NCI-H510A treated with DMSO at 0.1 percent for 48 hours (cell line): ENCODE results near the gene TRPC4.

Experiments
- DNase-seq: peaks from one replicate; lab custom pipeline; 2025; lab: John Stamatoyannopoulos, UW

Gene TRPC4

DNA sequence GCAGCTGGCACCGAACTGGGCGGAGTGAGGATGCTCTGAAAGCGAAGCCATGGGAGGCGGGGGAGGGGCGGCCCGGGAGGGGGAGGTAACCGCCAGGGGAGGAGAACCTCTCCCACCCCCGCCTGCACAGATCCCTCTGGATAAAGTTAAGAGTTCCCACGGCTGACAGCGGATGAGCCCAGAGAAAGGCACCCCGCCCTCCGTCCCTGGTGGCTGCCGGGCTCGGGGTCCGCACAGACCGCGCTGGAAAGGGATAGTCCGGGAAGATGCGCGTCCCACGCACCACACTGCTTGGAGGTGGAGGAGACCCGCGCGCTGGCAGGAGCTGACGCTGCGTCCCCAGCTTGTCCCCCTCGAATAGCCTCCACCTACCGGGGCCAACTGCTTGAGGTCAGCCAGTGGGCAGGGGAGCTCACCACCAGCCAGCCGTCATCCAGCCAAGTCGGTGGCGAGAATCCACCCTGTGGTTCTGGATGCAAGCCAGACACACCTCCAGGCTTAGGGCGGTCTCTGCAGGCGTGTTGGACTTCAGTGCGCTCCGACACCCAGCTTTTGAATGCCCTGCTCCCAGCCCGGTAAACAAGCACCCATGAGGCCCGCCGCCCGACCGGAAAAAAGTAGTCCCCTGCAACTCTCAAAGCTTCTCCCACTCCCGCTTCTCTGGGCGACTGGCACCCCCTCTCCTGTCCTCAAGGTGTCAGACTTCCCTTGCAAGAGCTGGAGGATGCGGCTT lies at the start of gene TRPC4:
TRPC4 (minus strand) TSS at position 17 of the 733 bp plus-strand sequence. CDS start 86,439 bp downstream, outside the sequence.
- DNase-seq: no peak

DNA sequence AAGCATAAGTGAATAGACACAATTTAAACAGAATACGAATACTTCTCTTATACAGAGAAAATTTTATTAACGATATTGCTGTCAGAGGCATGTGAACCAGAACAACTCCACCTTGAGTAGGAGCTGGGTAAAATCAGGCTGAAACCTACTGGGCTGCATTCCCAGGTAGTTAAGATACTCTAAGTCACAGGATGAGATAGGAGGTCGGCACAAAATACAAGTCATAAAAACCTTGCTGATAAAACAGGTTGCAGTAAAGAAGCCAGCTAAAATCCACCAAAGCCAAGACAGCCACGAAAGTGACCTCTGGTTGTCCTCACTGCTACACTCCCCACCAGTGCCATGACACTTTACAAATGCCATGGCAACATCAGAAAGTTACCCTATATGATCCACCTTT lies 49.2 kb upstream of the TRPC4 start:
- DNase-seq: no peak

GRCh38 chr13:37918116-37918714 lies 48.6 kb upstream of the TRPC4 start:
- DNase-seq: no peak

DNA sequence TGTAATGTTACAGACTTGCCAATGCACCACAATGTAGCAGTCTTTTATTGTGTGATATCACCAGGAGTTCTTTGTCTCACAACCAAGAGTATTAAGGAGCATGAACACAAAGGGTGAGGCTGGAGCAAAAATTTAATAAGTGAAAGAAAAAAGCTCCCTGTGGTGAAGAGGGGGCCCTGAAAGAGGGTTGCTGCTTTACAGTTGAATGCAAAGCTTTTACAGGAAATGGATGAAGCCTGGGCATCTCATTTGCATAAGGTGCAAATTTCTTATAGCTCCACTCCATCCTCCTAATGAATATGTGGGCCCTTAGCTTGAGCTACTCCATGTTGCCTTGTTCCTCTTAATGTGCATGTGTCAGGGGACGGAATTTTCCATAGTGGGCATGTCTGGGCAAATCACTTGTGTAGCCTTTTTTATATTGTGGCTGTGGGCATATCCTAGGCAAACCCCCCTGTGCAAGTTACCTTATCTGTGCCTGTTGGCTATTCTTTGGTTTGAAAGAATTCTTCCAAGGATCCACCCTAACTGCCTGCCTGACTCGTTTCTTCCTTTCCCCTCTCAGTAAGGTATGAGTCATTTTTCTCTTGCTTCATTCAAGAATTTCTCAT lies 45.3 kb upstream of the TRPC4 start:
- DNase-seq: no peak

- DNase-seq: no peak
These were observed 41.2 kb upstream of the TRPC4 start for GRCh38 chr13:37910790-37911189.

- no peak for DNase-seq
These were observed 37.3 kb upstream of the TRPC4 start for GRCh38 chr13:37906880-37907279.

- no peak for DNase-seq
These were observed 36.2 kb upstream of the TRPC4 start for GRCh38 chr13:37905736-37906135.

DNA sequence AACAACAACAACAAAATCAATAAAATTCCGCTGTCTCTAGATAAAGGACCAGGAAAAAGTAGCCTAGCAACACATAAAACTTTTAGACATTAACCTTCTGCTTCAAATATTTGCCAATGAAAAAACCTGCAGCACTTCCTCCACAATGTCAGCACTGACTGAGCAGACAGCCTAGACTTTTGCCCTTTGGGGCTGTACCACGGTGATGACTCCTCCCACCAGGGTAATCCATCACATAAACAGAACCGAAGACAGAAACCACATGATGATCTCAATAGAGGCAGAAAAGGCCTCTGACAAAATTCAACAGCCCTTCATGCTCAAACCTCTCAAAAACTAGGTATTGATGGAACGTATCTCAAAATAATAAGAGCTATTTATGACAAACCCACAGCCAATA lies 30.2 kb upstream of the TRPC4 start:
- no peak for DNase-seq

- no peak for DNase-seq
These were observed 23.7 kb upstream of the TRPC4 start for GRCh38 chr13:37893321-37893720.

DNA sequence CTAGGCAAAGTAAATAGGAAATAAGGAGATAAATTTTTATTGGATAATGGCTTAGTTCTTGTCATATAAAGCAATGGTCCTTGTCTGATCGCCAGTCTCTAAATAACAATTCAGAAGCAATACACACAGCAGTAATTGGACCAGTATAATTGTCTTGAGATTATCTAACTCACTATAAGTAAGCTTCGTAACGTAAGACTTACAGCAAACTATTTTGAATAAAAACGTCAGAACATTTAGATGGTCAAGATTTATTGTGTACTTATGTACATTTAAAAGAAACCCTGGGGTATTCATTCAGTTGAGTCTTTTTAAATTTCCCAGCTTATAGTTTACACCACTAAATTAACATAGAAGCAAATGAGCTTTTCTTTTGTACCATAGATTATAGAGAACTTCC lies 20.2 kb upstream of the TRPC4 start:
- DNase-seq: no peak

DNA sequence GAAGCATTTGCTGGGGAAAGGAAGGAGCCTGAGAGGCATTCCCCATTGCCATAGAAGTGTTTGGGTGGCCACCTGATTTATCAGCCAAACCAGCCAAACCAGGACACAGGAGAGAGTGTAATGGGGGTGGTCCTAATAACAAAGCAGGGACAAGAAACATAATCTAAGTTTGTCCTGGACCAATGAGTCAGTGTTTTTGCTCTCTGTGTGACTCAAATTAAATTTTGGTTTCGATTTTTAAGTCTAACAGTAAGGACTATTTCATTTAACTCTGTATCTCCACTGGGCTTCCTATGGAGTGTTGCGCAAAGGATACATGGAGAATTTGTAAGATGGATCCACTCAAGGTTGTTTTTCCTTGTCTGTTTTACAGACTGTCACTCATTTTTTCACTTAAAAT lies 19.5 kb upstream of the TRPC4 start:
- DNase-seq: no peak

- no peak for DNase-seq
These were observed 17.3 kb upstream of the TRPC4 start for GRCh38 chr13:37886879-37887278.

GRCh38 chr13:37884674-37885073 lies 15.1 kb upstream of the TRPC4 start:
- no peak for DNase-seq

DNA sequence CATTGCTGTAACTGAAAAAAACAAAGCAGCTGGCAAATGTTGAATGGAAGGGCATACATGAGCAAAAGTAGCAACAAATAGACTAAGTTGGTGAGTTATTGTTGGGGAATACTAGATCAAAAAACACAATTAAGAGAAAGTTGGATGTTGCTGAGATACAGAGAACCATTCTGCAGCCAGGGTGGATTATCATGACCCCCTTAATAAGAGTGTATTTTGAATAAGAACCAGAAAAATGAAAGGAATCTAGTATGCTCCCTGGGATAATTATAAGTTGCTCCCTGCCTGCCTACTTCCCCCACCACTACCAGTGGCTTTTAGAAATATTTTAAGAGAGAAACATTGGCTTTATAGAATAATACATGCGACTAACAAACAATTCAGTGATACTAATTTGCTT lies 14.5 kb upstream of the TRPC4 start:
- no peak for DNase-seq

DNA sequence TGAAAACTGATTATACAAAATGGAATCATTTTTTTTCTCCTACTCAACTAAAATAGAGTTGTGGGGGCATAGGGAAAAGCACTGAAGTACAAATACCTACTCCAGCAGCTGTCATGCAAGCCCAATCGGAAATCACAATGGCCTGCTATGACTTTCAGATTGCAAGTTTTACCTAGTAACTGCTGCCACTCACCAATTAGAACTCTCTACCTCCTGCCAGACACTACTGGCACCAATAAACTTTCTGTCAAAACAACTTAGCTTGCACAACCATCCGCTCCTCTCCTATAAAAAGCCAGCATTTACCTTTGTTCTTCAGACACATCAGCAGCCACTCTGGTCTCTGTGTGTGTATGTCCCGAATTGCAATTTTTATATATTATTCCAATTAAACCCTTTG lies 9.3 kb upstream of the TRPC4 start:
- no peak for DNase-seq

DNA sequence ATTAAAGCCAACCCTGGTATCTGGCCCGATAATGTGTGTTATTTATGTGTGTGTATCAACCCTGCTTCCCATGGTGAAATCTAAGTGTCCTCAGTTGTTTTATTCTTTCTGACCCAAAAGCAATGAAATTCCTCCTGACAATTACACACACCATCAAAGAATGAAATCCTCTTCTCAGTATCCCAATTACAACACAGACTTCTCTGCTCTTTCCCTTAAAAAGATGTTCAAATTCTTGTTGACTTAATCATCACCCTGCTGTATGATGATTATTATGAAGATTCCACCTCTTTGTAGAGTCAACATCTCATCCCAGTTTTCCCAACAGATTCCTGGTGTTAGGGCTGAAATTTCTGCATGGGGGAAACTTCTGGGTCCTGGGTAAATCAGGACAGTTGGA lies 8.9 kb upstream of the TRPC4 start:
- DNase-seq: no peak

- no peak for DNase-seq
These were observed 1.5 kb upstream of the TRPC4 start for GRCh38 chr13:37870895-37871550.

DNA sequence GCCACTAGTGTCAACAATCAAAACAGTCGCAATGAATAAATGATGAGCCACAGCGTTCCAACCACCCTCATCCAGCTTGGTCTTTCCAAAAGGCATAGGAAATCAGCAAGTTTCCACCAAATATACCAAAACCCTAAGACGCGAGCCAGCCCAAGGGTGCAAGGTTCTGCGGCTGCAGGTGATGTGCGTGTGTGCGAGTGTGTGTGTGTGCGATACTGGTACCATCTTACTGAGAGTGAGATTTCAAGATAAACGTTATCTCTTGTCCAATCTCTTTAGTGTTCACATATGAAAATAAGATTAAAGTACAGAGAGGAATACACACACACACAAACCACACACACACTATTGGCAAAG lies 895 bp upstream of the TRPC4 start:
- DNase-seq: no peak

DNA sequence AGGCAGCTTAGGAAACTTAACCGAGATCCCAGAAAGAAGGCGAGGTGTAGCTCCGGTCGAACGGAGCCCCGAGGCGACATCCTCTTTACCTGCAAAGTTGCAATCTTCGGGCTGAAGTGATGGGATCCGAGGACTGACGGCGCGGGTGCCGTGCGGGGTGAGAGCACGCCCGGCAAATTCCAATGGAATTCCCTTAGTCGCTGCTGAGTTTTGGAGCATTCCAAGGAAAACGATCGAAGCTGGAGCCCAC lies 141 bp downstream of the TRPC4 start:
- DNase-seq: no peak

GRCh38 chr13:37868691-37869505 lies 674 bp downstream of the TRPC4 start:
- DNase-seq: no peak

DNA sequence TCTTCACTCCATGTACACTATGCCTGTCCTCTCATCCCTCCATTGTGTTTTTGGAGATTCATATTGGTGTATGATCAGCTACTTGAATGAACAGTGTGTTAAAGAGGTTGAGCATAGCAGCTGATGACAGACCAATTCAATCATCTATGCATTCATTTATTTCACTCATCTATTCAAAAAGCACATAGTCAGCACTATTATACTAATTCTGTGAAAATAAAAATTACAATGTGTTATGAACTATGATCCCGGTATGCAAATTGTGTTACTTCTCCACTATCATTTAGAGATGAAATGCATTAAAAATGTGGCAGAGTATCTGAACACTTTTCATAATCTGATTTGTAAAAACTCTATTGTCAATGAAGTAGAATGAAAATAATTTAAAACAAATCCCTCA lies 5.9 kb downstream of the TRPC4 start:
- DNase-seq: no peak

DNA sequence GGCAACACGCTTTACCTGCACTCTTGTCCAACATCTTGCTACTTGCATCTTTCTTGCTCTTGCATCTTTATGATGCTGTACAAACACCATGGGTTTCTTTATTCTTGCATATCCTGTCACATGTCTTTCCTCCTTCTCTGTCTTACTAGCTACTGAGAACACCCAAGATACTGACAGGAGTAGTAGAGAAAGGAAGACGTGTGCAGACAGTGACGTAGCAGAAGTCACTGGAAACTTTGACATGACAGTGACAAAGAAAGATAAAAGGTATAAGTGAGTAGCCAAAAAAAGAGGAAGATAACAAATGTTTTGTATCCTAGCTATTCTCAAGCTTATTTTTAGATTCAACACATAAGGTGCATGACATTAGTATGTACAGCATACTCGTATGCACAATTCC lies 34.2 kb downstream of the TRPC4 start:
- DNase-seq: no peak

- no peak for DNase-seq
These were observed 36.2 kb downstream of the TRPC4 start for GRCh38 chr13:37833411-37833810.
